NCI-H2196 treated with DMSO at 0.1 percent for 48 hours (cell line): ENCODE data around the gene BABAM2.
A peak's percentile ranks its signal among the peaks of the same experiment; 100 is the strongest.
"Not testable (repeated sequence)": the region's sequence is repeated elsewhere in the genome, so short reads cannot be mapped to it uniquely, and the experiment has no call there.

Experiments used
- DNase-seq: peaks from one replicate; lab custom pipeline; 2025; ENCODE audit not compliant: unreplicated experiment; lab: John Stamatoyannopoulos, UW

The BABAM2 gene

DNA sequence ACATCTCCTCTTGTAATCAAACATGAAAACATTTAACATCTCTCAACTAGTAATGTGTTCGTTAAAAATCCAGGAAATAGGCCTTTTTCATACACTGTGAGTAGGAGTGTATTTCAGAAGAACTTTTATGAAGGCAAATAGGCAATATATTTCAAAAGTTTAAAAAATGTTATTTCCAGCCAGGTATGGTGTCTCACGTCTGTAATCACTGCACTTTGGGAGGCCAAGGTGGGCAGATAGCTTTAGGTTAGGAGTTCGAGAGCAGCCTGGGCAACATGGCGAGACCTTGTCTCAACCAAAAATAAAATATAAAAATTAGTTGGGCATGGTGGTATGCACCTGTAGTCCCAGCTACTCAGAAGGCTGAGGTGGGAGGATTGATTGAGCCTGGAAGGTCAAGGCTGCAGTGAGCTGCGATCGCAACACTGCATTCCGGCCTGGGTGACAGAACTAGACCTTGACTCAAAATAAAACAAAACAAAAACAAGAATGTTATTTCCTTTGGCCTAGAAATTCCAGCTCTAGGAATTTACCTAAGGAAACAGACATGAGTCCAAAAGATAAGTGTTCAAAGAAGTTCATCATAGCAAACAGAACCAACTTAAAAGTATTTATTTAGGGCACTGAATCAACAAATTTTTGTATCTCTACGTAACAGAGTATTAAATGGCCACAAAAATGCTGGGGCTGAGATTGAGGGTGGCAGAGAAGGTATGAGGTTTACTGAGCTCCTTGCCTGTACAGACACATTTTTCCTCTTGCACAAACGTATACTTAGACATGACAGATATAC lies 15.2 kb upstream of the BABAM2 start:
- no peak for DNase-seq

DNA sequence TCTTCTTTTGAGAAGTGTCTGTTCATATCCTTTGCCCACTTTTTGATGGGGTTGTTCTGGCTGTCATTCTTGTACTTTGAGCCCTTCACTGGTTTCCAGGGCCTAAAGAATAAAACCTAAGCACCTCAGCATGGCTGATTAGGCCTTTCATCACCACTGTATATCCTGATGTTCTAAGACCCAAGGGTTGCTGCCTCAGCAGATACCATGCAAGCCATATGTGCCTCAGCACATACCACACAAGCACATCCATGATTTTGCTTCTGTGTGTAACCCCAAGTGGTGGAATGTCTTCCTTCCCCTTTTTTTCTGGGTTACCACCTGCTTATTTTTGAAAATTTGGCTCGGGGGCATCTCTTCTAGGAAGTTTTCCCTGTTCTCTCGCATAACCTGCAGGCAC lies 11.7 kb upstream of the BABAM2 start:
- no peak for DNase-seq

DNA sequence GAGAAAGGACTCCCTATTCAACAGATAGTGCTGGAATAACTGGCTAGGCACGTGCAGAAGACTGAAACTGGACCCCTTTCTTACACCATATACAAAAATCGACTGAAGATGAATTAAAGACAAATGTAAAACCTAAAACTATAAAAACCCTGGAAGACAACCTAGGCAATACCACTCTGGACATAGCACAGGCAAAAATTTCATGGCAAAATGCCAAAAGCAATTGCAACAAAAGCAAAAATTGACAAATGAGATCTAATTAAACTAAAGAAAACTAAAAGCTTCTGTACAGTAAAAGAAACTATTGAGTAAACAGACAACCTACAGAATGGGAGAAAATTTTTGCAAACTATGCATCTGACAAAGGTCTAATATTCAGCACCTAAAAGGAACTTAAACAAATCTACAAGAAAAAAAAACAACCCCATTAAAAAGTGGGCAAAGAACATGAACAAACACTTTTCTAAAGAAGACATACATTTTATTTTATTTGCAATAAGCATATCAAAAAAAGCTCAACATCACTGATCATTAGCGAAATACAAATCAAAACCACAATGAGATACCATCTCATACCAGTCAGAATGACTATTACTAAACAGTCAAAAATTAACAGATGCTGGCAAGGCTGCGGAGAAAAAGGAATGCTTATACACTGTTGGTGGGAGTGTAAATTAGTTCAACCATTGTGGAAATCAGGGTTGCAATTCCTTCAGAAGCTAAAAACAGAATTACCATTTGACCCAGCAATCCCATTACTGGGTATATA lies 8.5 kb upstream of the BABAM2 start:
- DNase-seq, result not testable (repeated sequence)

DNA sequence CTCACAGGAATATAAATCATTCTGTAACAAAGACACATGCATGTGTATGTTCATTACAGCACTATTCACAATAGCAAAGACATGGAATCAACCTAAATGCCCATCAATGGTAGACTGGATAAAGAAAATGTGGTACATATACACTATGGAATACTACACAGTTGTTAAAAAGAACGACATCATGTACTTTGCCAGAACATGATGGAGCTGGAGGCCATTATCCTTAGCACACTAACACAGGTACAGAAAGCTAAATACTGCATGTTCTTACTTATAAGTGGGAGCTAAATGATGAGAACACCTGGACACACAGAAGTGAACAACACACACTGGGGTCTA lies 8.0 kb upstream of the BABAM2 start:
- not testable (repeated sequence) for DNase-seq

DNA sequence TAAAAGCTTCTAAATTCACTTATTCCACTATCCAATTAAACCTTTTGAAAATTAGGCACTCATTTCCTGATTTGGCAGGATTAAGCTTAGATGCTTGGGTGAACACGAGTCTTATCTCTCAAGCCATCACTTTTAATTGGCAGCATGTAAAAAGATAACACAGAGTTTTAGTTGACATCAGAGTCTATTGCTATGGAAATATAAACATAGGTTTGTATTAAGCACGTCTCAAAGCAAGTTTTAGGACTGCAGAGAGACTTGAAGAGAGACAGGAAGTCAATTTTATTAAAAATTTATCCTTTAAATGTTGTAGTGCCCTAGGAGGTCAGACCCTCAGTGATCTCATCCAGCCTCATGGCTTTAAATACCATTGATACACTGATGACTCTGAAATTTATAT lies 5.9 kb upstream of the BABAM2 start:
- DNase-seq, result peak; percentile 18

DNA sequence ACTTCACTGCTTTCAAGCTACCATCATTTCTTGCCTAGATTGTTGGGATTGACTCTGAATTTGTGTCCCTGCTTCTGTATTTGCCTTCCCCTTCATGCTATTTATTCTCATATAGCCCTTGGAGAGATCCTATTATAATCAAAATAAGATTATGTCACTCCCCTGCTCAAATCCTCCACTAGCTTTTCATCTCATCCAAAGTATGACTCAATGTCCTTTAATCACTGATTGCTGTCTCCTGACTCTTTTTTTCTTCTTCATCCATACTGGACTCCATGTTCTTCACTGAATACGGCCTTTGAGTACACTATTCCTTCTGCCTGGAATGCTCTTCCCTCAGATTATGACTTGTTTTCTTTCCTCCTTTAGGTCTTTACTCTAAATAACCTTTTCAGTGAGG lies 5.3 kb upstream of the BABAM2 start:
- no peak for DNase-seq

DNA sequence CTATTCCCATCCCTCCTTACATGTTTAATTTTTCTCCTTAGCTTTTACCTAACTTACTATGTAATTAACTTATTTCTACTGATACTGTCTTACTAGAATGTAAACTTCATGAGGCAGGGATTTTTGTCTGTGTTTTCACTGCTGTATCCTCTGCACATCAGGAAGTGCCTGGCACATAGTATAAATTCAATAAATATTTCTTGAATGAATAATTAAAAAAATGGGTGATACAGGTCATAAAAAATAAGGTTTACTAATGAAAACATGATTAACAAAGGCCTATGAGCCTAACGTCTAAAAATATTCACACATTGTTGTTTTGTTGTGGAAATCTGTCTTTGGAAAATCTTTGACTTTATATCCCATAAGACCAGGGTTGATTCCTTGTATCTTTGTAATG lies 4.9 kb upstream of the BABAM2 start:
- no peak for DNase-seq

DNA sequence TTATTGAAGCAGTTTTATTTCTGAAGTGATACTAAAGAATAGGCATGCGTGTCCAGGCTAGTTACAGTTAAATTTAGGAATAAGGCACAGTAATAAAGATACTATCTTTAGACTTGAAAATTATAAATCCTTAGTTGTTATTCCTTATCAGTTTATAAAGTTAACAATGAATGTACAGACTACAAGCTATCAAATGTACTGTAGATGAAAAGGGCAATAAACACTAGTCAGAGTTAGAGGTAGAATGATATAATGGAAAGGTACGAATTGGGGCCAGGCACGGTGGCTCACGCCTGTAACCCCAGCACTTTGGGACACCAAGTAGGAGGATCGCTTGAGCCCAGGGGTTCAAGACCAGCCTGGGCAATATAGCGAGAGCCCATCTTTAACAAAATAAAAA lies 4.2 kb upstream of the BABAM2 start:
- DNase-seq, result no peak

DNA sequence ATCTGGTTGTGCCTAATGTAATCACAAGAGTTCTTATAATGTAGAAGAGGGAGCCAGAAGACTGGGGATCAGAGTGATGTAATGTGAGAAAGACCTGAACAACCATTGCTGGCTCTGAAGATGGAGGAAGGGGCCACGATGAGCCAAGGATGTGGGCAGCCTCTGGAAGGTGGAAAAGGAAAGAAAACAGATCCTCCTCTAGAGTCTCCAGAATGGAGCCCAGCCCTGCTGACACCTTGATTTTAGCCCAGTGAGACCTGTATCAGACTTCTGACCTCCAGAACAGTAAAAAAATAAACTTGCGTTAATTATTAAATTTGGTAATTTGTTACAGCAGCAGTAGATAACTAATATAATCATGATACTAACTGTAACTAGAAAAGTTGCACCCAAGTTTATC lies 3.4 kb upstream of the BABAM2 start:
- DNase-seq, result no peak

DNA sequence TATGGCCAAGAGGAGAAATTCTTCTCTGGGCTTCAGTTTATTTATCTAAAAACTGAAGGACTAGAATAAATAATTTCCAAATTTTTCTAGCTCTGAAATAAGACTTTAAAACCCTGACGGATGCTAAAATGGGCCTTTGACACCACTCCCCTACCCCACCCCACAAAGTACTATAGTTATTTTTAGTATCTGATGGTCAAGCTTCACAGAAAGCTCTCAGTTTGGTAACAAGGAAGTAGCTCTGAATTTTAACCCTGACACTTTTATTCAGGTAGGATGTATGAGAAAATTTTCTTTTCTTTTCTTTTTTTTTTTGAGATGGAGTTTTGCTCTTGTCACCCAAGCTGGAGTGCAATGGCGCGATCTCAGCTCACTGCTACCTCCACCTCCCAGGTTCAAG lies 2.7 kb upstream of the BABAM2 start:
- DNase-seq, result no peak

DNA sequence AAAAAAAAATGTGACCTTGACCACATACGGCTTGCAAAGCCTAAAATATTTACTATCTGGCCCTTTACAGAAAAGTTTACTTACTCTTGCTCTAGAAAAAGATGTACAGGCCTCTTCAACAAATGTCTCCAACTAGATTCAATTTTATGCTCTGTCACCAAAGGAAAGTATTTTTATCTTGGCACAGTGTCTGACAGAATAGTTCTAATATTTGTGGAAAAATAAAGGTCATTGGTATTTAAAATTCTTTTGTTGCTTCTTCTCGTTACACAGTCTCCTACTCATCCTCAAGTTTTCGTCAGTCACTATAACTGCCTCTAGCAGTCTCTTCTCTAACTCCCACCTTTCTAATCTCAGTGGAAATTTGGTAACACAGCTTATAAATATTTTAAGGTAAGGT lies 1.7 kb upstream of the BABAM2 start:
- DNase-seq, result no peak

DNA sequence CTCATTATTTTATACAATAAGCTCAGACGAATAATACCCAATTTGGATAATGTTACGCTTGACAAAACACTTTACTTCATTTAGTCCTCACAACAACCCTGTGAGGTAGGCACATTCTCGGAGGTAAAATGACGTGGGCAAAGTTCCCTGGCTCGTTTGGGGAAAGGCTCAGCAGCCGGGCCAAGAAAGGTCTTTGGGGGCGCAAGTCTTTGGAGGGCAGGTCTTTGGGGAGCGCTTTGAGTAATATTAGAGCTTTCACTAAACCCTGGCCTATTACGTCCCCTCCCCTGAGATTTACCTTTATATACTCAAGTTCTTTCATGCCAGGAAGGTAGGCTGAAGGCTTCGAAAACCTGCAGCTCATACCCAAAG lies 769 bp upstream of the BABAM2 start:
- DNase-seq, result no peak

DNA sequence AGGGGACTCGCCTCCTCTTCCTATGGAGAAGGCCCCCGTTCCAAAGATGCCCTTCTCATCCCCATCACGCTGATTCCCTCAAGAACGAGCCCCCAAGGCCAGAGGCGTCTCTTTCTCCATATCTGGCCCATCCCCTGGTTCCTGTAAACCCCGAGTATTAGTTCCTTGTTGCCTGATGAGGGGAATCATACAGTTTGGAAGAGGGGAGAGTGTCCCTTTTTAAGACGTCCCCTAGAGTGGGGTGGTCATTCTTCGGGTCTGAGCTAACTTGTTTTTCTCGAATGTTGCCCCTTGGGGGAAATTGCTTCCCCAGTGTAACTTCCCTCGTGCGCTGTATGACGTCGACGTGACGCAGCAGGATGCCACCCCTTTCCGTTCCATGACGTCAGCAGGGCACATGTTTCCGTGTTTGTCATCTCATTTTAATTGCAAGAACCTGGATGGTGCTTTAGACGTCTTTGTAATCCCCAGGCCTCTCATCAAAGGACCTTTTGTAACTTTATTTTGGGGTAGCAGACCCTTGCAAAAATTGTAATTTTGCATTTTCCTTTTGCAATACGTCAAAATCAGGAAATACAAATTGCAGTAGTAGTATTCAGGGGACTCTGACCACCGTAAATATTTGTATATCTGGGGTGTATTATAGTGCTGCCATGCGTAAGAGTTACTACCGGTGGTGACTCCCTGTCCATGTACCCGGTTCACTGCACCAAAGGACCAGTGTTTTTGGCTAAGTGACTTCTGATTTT lies 569 bp downstream of the BABAM2 start:
- DNase-seq, result peak; percentile 17

DNA sequence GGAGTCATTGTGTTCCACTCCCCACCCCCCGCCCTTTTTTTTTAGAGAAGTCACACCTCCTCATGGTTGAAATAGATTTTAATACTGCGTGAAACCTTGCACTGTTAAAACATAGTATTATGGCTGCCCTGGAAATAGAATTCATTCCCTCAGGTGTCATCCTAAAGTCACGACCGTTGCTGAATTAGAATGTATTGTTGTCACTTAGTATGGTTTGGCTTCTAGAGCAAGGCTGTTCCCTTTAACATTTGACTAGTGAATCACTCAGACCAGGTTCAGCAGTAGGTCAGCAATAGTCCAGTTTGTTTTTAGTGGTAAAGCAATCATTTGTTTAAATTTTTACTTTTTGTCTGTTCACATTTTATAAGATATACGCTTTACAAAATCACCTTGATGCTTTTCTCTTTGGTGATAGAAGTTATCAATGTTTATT lies 1.2 kb downstream of the BABAM2 start:
- no peak for DNase-seq

DNA sequence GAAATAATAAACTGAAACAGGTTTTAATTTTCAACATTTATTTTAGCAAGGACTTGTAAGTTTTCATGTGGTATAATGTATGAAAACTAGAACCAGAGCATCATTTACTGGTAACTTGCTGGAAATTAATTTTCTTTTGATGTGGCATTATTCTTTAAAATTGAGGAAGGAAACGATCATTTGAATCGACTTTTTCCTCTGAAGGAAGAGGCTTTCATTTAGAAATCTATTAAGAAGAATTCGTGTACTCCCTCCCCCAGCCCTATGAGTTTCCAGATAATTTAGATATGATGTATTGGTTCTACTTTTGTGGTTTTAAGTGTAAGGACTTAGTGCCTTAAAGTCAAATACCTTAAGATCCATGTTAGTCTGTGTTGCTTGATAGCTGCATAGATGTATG lies 2.5 kb downstream of the BABAM2 start:
- no peak for DNase-seq

DNA sequence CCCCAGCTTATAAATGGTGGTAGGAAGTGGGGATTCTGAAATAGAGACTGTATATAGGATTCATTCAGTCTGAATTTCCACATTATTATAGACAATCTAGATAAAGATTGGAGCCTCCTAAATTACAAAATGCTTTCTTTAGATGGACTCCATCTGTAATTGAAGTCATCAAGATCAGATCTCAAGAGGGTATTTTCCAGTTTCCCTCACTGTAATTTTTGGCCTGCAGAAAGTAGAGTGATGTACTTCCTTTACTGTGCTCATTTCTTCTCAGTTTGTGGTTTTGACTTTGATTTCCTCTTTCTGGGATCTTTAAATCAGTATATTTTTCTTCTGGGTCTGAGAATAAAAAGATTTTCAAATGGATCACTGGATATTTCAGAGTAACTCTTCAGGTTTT lies 7.2 kb downstream of the BABAM2 start:
- DNase-seq, result no peak

DNA sequence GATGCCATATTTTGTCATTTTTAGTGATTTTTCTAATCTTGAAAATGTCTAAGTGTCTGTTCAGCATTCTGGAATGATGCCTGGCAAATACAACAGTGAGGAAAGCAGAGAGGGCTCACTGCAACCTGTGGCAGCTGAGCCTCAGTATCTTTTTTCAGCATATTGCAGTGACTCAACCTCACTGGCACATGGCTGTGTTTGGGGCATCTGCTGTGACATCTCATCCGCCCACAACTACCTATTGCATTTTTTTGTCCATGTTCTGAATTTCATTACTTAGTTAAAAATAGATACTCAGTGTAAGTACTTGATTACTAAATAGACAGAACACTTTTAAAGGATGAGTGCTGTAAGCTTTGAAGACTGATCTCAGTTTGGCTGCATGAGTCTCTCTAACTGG lies 10.7 kb downstream of the BABAM2 start:
- no peak for DNase-seq

DNA sequence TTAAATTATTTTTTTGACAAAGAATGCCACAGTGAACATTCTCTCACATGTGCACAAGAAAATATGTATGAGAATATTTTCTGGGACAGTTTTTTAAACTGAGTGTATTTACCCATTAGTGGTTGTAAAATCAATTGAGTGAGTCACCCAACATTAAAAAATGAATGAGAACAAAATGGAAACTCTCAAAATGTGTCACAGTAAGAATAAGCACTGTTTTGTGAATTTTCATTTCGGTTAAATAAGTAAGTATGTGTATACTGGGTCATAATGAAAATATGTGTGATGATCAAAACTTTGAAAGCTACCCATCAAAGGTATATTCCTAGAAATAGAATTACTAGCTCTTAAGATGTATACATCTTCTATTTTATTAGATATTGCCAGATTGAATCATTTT lies 11.6 kb downstream of the BABAM2 start:
- no peak for DNase-seq

DNA sequence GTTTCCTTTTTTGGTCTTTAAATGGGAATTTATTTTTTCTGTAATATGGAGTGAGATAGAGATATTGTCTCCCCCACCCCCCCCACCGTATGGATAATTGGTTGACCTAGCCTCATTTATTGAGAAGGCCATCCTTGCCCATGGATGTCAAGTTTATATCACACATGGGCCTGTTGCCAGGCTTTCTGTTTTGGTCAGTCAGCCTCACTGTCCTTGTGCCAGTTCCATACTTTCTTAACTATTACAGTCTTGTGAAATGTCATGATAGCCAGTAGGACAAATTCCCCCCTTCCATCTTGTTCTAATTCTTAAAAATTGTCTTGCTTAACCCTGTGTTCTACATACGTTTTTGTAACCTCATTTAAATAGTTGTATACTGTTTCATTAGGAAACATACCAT lies 12.5 kb downstream of the BABAM2 start:
- no peak for DNase-seq

DNA sequence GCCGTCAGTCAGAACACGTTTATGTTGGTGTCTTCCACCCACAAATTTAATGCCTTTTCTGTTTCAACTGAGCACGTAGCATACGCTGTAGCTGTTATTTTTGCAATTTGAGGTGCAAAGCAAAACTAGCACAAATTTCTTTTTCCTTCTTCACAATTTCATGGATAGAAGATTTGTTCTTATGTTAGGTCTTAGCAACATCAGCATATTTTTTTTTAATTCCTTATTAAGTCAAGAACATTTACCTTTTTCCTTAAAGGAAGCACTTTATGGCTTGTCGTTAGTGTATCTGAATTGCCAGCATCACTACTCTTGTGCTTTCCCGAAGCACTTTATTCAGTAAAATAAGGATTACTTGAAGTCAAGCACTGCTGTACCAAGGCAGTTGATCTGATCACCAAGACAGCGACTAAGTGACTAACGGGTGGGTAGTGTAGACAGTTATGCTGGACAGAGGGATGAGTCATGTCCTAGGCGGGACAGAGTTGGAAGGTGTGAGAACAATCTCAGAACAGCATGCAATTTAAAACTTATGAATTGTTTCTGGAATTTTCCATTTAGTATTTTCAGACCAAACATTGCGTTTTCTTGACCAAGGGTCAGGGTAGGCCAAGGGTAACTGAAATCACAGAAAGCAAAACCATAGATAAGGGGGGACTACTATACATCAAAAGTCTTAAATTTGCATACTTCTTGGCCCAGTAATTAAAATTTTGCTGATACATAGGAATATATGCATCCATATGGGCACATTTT lies 13.3 kb downstream of the BABAM2 start:
- no peak for DNase-seq

DNA sequence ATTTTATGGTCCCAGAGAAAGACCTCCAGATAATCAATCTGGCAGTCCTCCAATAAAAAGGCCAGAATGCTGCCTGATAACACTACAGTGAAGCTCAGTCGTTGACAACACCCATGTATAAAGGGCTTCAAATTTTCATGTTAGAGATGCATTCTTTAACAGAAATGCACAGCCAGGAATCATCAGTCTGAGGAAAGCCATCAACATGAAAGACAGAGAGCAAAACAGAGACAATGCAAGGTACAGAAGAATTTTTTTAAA lies 13.8 kb downstream of the BABAM2 start:
- no peak for DNase-seq

DNA sequence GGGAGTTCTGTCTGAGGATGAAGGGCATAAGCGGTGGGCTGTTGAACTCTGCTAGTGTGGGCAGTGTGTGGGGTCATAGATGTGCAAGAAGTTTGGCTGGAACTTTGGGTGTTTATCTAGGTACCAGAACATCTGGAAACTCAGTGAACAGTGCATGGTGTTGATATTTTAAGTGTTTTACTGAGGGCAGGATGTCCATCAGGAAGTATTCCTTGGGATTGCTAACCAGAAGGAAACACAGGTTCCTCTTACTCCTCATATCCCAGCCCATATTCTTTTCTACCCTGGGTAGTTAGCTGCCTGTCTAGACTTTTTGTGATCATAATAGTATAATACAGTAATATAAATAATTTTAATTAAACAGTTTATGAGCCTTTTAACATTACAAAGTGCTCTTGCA lies 15.5 kb downstream of the BABAM2 start:
- DNase-seq, result no peak
